Activated naive CD8-positive, alpha-beta T cell (primary cell): Measurements from ENCODE around the gene FAM193A.
"Not testable (repeated sequence)": the region's sequence is repeated elsewhere in the genome, so short reads cannot be mapped to it uniquely, and the experiment has no call there.

Source experiments
- H3K27ac Mint-ChIP-seq: one replicate; pipeline ENCODE4 v1.8.0; 2021; ENCODE audit warnings: mixed read lengths
- H3K27me3 Mint-ChIP-seq: one replicate; pipeline ENCODE4 v1.8.0; 2021; ENCODE audit warnings: mixed read lengths
- H3K36me3 Mint-ChIP-seq: one replicate; pipeline ENCODE4 v1.8.0; 2021; ENCODE audit warnings: mixed read lengths
- H3K4me1 Mint-ChIP-seq: one replicate; pipeline ENCODE4 v1.8.0; 2021; ENCODE audit warnings: low read depth, mixed read lengths
- H3K4me3 Mint-ChIP-seq: one replicate; pipeline ENCODE4 v1.8.0; 2021; ENCODE audit warnings: mild to moderate bottlenecking, mixed read lengths
- H3K9me3 Mint-ChIP-seq: one replicate; pipeline ENCODE4 v1.8.0; 2021; ENCODE audit warnings: low read depth, mixed read lengths

Gene FAM193A

GRCh38 chr4:2545321-2546013 is 9.0 kb downstream of the FAM193A start:
- Mint-ChIP-seq H3K27me3 (no peaks in the 10 kb centered on the region), H3K4me3 (no peak overlapping the region), H3K4me1 (peaks cover 25% of the 10 kb centered on the region), H3K9me3 (no peaks in the 10 kb centered on the region), H3K27ac (no peak overlapping the region), H3K36me3 (no peaks in the 10 kb centered on the region)

DNA sequence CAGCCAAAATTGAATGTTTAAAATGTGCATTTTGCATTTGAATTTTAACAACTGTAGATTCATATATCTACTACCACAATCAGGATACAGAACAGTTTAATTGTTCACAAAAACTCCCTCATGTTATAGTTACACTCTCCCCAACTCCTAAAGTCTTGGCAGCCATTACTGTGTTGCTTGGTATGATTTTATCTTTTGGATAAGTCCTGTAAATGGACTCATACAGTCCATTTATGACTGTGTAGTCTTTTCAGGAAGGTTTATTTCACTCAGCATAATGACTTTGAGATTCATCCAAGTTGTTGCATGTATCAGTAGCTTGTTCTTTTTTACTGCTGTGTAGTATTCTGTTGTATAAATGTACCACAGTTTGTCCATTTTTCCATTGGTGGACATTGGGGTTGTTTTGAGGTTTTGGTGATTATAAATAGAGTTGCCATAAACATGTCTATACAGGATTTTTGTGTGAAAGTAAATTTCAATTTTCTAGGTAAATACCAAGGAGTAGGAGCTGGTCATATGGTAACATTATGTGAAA is 9.9 kb downstream of the FAM193A start:
- Mint-ChIP-seq H3K9me3 (no peaks in the 10 kb centered on the region), H3K4me3 (no peak overlapping the region), H3K27me3 (no peaks in the 10 kb centered on the region), H3K27ac (peak overlapping the region; percentile 34), H3K4me1 (peaks cover 30% of the 10 kb centered on the region), H3K36me3 (no peaks in the 10 kb centered on the region)

GRCh38 chr4:2546961-2547691 is 10.7 kb downstream of the FAM193A start:
- H3K4me1 Mint-ChIP-seq = peaks cover 33% of the 10 kb centered on the region
- not testable (repeated sequence) for H3K9me3 Mint-ChIP-seq, H3K27ac Mint-ChIP-seq, H3K36me3 Mint-ChIP-seq, H3K27me3 Mint-ChIP-seq, H3K4me3 Mint-ChIP-seq

GRCh38 chr4:2551118-2551517 is 14.7 kb downstream of the FAM193A start:
- Mint-ChIP-seq H3K4me1 (peaks cover 40% of the 10 kb centered on the region), H3K36me3 (no peaks in the 10 kb centered on the region), H3K27me3 (no peaks in the 10 kb centered on the region), H3K4me3 (no peak overlapping the region), H3K9me3 (no peaks in the 10 kb centered on the region), H3K27ac (no peak overlapping the region)

DNA sequence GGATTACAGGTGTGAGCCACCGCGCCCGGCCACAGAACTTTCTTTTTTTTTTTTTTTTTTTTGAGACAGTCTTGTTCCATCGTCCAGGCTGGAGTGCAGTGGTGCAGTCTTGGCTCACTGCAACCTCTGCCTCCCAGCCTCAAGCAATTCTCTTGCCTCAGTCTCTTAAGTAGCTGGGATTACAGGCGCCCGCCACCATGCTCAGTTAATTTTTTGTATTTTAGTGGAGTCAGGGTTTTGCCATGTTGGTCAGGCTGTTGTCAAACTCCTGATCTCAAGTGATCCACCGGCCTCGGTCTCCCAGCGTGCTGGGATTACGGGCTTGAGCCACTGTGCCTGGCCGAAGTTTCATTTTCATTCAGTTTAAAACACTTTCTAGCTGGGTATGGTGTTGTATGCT is 16.4 kb downstream of the FAM193A start:
- H3K27ac Mint-ChIP-seq = no peak overlapping the region
- H3K36me3 Mint-ChIP-seq = no peaks in the 10 kb centered on the region
- no peaks in the 10 kb centered on the region for H3K27me3 Mint-ChIP-seq
- H3K4me3 Mint-ChIP-seq = no peak overlapping the region
- peaks cover 46% of the 10 kb centered on the region for H3K4me1 Mint-ChIP-seq
- no peaks in the 10 kb centered on the region for H3K9me3 Mint-ChIP-seq

- peaks cover 5% of the 10 kb centered on the region for H3K36me3 Mint-ChIP-seq
- H3K9me3 Mint-ChIP-seq = no peaks in the 10 kb centered on the region
- no peaks in the 10 kb centered on the region for H3K27me3 Mint-ChIP-seq
- no peak overlapping the region for H3K4me3 Mint-ChIP-seq
- H3K27ac Mint-ChIP-seq = no peak overlapping the region
- peaks cover 48% of the 10 kb centered on the region for H3K4me1 Mint-ChIP-seq
These were observed 21.9 kb downstream of the FAM193A start for GRCh38 chr4:2558301-2558700.

- Mint-ChIP-seq H3K4me1 (peaks cover 39% of the 10 kb centered on the region), H3K27ac (no peak overlapping the region), H3K36me3 (peaks cover 7% of the 10 kb centered on the region), H3K27me3 (no peaks in the 10 kb centered on the region), H3K9me3 (no peaks in the 10 kb centered on the region), H3K4me3 (no peak overlapping the region)
These were observed 23.7 kb downstream of the FAM193A start for GRCh38 chr4:2560167-2560566.

DNA sequence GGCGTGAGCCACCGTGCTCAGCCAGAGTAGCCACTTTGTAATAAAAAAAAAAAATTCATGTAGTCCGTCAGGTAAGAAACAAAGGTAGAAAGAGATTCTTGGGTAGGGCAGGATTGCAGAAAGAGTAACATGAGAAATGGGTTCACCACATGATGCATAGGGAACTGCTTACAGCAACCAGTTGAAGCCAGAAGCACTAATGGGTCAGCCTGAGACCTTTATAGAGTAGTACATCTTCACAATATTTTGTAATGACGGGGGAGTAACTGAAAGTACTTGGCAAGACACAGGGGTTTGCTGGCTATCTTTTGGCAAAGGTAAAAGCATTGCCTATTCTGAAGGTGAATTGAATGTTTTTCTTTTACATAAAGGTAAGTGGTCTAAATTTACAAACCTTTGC is 29.1 kb downstream of the FAM193A start:
- peaks cover 47% of the 10 kb centered on the region for H3K4me1 Mint-ChIP-seq
- H3K27me3 Mint-ChIP-seq = no peaks in the 10 kb centered on the region
- H3K4me3 Mint-ChIP-seq = no peak overlapping the region
- no peak overlapping the region for H3K27ac Mint-ChIP-seq
- peaks cover 9% of the 10 kb centered on the region for H3K36me3 Mint-ChIP-seq
- H3K9me3 Mint-ChIP-seq = no peaks in the 10 kb centered on the region

GRCh38 chr4:2570036-2570435 is 33.6 kb downstream of the FAM193A start:
- H3K27me3 Mint-ChIP-seq = no peaks in the 10 kb centered on the region
- no peaks in the 10 kb centered on the region for H3K9me3 Mint-ChIP-seq
- H3K27ac Mint-ChIP-seq = peak overlapping the region; percentile 59
- peaks cover 61% of the 10 kb centered on the region for H3K4me1 Mint-ChIP-seq
- H3K36me3 Mint-ChIP-seq = peaks cover 4% of the 10 kb centered on the region
- H3K4me3 Mint-ChIP-seq = peak overlapping the region; percentile 36

GRCh38 chr4:2570551-2571222 is 34.2 kb downstream of the FAM193A start:
- Mint-ChIP-seq H3K4me1 (peaks cover 62% of the 10 kb centered on the region), H3K9me3 (no peaks in the 10 kb centered on the region), H3K27ac (peak overlapping the region; percentile 80), H3K36me3 (peaks cover 4% of the 10 kb centered on the region), H3K4me3 (peak overlapping the region; percentile 36), H3K27me3 (no peaks in the 10 kb centered on the region)

GRCh38 chr4:2572076-2572475 is 35.6 kb downstream of the FAM193A start:
- Mint-ChIP-seq H3K36me3 (peaks cover 4% of the 10 kb centered on the region), H3K27me3 (no peaks in the 10 kb centered on the region), H3K4me3 (no peak overlapping the region), H3K4me1 (peaks cover 68% of the 10 kb centered on the region), H3K27ac (peak overlapping the region; percentile 68), H3K9me3 (no peaks in the 10 kb centered on the region)

DNA sequence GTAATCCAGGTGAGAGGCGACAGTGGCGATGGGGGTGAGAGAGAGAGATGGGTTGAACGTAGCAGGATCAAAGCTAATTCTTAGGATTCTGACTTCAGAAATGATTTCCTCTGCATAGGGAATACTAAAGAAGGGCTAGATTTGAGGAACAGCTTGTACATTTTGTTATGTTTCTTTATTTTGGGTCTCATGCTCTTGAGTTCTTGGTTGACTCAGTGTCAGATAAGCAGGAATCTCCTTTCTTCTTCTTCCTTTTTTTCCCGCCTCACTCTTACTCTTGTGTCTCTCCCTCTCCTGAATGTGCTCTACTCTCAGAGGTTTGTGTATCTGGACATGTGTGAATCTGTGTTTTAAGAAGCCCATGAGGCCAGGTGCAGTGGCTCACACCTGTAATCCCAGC is 36.4 kb downstream of the FAM193A start:
- H3K36me3 Mint-ChIP-seq = peaks cover 5% of the 10 kb centered on the region
- peaks cover 63% of the 10 kb centered on the region for H3K4me1 Mint-ChIP-seq
- peak overlapping the region; percentile 5 for H3K4me3 Mint-ChIP-seq
- H3K27me3 Mint-ChIP-seq = no peaks in the 10 kb centered on the region
- H3K27ac Mint-ChIP-seq = peak overlapping the region; percentile 68
- H3K9me3 Mint-ChIP-seq = no peaks in the 10 kb centered on the region

DNA sequence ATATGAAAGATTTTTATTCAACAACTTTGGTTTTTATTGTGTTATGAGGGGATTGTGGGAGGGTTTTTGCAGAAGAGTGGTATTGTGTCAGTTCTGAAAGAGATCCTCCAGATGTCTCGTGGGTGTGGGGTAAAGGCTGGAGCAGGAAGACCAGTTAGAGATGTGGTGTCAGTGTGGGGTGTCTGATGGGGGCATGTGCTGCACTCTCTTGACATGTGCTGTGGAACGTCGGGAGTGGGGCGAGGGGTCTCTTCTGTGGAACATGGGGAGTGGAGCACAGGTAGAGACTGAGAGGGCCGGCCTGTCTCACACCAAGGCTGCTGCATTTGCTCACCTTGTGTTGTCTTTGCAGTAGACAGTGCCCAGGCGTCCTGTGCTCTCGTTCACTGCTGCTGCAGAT is 37.6 kb downstream of the FAM193A start:
- Mint-ChIP-seq H3K36me3 (peaks cover 6% of the 10 kb centered on the region), H3K4me1 (peaks cover 59% of the 10 kb centered on the region), H3K9me3 (no peaks in the 10 kb centered on the region), H3K27ac (peak overlapping the region; percentile 41), H3K27me3 (no peaks in the 10 kb centered on the region), H3K4me3 (no peak overlapping the region)

DNA sequence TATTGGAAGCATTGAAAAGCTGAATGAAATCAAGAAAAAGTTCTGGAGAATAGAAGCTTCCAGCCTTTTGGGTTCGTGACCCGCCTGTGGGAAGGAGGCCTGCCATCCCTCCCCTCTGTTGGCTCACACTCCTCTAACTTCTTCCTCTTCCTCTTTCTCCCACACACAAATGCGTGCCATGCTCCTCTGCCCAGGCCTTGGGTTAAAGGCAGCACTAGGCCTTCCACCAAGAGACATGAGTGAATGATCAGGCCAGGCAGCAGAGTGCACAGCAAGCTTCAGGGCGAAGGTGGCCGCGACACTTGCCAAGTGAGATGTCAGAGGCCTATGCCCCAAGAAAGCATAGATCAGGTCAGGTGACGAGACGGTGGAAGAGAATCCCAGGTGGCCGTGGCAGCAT is 38.4 kb downstream of the FAM193A start:
- Mint-ChIP-seq H3K27ac (no peak overlapping the region), H3K4me1 (peaks cover 56% of the 10 kb centered on the region), H3K4me3 (no peak overlapping the region), H3K9me3 (no peaks in the 10 kb centered on the region), H3K27me3 (no peaks in the 10 kb centered on the region), H3K36me3 (peaks cover 6% of the 10 kb centered on the region)

DNA sequence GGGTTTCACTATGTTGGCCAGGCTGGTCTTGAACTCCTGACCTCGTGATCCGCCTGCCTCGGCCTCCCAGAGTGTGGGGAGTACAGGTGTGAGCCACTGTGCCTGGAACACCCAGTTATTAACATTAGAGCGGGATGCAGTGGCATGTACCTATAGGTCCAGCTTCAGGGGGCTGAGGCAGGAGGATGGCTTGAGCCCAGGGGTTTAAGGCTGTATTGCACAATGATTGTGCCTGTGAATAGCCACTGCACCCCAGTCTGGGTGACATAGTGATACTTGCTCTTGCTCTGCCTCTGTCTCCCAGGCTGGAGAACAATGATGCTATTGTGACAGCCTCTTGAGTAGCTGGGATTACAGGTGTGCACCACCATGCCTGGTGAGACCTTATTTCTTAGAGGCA is 39.8 kb downstream of the FAM193A start:
- Mint-ChIP-seq H3K27ac (no peak overlapping the region), H3K27me3 (no peaks in the 10 kb centered on the region), H3K36me3 (peaks cover 6% of the 10 kb centered on the region), H3K4me1 (peaks cover 44% of the 10 kb centered on the region), H3K9me3 (no peaks in the 10 kb centered on the region), H3K4me3 (no peak overlapping the region)
